Astrocyte (in vitro differentiated cells and primary cell): ENCODE results near the gene CCS. TPM values are rescaled to one million over a fixed set of nuclear protein-coding genes. Genes with fewer than 3 reads are reported as not detected.

Source experiments
- DNase-seq: peaks from one replicate; pipeline ENCODE4 v3.0.0-alpha.2; 2010; ENCODE audit warnings: low read depth
- FAIRE-seq: peaks from 2 replicates; lab custom pipeline; 2011; peaks lifted over from hg19 to GRCh38; lab: Jason Lieb, UNC
- H2AFZ ChIP-seq: 2 replicates; pipeline ENCODE4 v1.6.0; 2012; ENCODE audit warnings: low read depth, low read length, inconsistent platforms
- H3K27ac ChIP-seq: 2 replicates; pipeline ENCODE4 v1.5.1; 2011; ENCODE audit warnings: low read depth, low read length, inconsistent platforms
- H3K27me3 ChIP-seq: 2 replicates; pipeline ENCODE4 v1.6.0; 2011; ENCODE audit warnings: low read length, inconsistent platforms; ENCODE audit not compliant: insufficient read depth
- H3K36me3 ChIP-seq: 2 replicates; pipeline ENCODE4 v1.5.1; 2011; ENCODE audit warnings: low read length, inconsistent platforms; ENCODE audit not compliant: insufficient read depth
- H3K4me1 ChIP-seq: 2 replicates; pipeline ENCODE4 v1.5.1; 2011; ENCODE audit warnings: low read length, inconsistent platforms; ENCODE audit not compliant: insufficient read depth
- H3K4me2 ChIP-seq: 2 replicates; pipeline ENCODE4 v1.6.0; 2012; ENCODE audit warnings: low read length, inconsistent platforms
- H3K4me3 ChIP-seq: 2 replicates; pipeline ENCODE4 v1.5.1; 2011; ENCODE audit warnings: low read depth, mild to moderate bottlenecking, low read length, inconsistent platforms; ENCODE audit not compliant: insufficient read depth
- H3K79me2 ChIP-seq: 2 replicates; pipeline ENCODE4 v1.6.0; 2012; ENCODE audit warnings: mild to moderate bottlenecking, low read length, inconsistent platforms; ENCODE audit not compliant: insufficient read depth
- H3K9ac ChIP-seq: 2 replicates; pipeline ENCODE4 v1.6.0; 2012; ENCODE audit warnings: mild to moderate bottlenecking, low read length, inconsistent platforms
- H3K9me3 ChIP-seq: 2 replicates; pipeline ENCODE4 v1.5.1; 2012; ENCODE audit warnings: low read depth, mild to moderate bottlenecking, low read length, inconsistent platforms; ENCODE audit not compliant: insufficient read depth
- H4K20me1 ChIP-seq: 2 replicates; pipeline ENCODE4 v1.6.0; 2012; ENCODE audit warnings: low read length, inconsistent platforms; ENCODE audit not compliant: insufficient read depth
- H3K27ac Mint-ChIP-seq: one replicate; pipeline ENCODE4 v1.8.0; 2021; ENCODE audit warnings: mild to moderate bottlenecking, mixed read lengths; ENCODE audit not compliant: unreplicated experiment
- H3K27me3 Mint-ChIP-seq: one replicate; pipeline ENCODE4 v1.8.0; 2021; ENCODE audit warnings: low read depth, mixed read lengths; ENCODE audit not compliant: unreplicated experiment
- H3K36me3 Mint-ChIP-seq: one replicate; pipeline ENCODE4 v1.8.0; 2021; ENCODE audit warnings: low read depth, mixed read lengths; ENCODE audit not compliant: unreplicated experiment
- H3K4me1 Mint-ChIP-seq: one replicate; pipeline ENCODE4 v1.8.0; 2021; ENCODE audit warnings: low read depth, mixed read lengths; ENCODE audit not compliant: unreplicated experiment
- H3K4me3 Mint-ChIP-seq: one replicate; pipeline ENCODE4 v1.8.0; 2021; ENCODE audit warnings: mild to moderate bottlenecking, moderate library complexity, mixed read lengths; ENCODE audit not compliant: unreplicated experiment
- H3K9me3 Mint-ChIP-seq: one replicate; pipeline ENCODE4 v1.8.0; 2021; ENCODE audit warnings: mild to moderate bottlenecking, mixed read lengths; ENCODE audit not compliant: unreplicated experiment
- EZH2 ChIP-seq: IDR thresholded peaks from 2 replicates; pipeline ENCODE4 v1.6.1; 2012; ENCODE audit warnings: mild to moderate bottlenecking, low read length, inconsistent platforms; ENCODE audit not compliant: insufficient read depth
- total RNA-seq: library from RNA; stranded (reverse); gene quantifications from 2 replicates; pipeline ENCODE4 v1.2.1, GENCODE V29; 2021
- TF ChIP-seq, protein P1 (sequence below): IDR thresholded peaks from 2 replicates; pipeline ENCODE4 v1.5.1; 2011; ENCODE audit warnings: low read depth, mild to moderate bottlenecking, inconsistent platforms, low read length, moderate library complexity; ENCODE audit not compliant: insufficient read depth

CCS gene
- total RNA-seq, 1 donor from 2014 or later = 23.2 TPM

GRCh38 chr11:66641834-66642233, 48.8 kb downstream of the CCS start:
- H3K36me3 ChIP-seq = peaks cover 61% of the 10 kb centered on the region
- H3K4me3 Mint-ChIP-seq = peak overlapping the region; percentile 99
- H3K4me2 ChIP-seq = peak overlapping the region; percentile 96
- no peak for TF ChIP-seq EZH2
- no peak overlapping the region for H3K27ac Mint-ChIP-seq
- H4K20me1 ChIP-seq = peaks cover 87% of the 10 kb centered on the region
- H3K4me1 Mint-ChIP-seq = peaks cover 51% of the 10 kb centered on the region
- peaks cover 48% of the 10 kb centered on the region for H3K4me1 ChIP-seq
- no peaks in the 10 kb centered on the region for H3K9me3 Mint-ChIP-seq
- peak overlapping the region; percentile 92 for H3K9ac ChIP-seq
- no peak overlapping the region for H2AFZ ChIP-seq
- peaks cover 97% of the 10 kb centered on the region for H3K79me2 ChIP-seq
- peak; percentile 49 for DNase-seq
- FAIRE-seq = no peak
- peaks cover 32% of the 10 kb centered on the region for H3K36me3 Mint-ChIP-seq
- no peaks in the 10 kb centered on the region for H3K9me3 ChIP-seq
- no peaks in the 10 kb centered on the region for H3K27me3 ChIP-seq
- no peaks in the 10 kb centered on the region for H3K27me3 Mint-ChIP-seq
- H3K27ac ChIP-seq = no peak overlapping the region
- peak overlapping the region; percentile 89 for H3K4me3 ChIP-seq

GRCh38 chr11:66643745-66644437, 50.9 kb downstream of the CCS start:
- no peaks in the 10 kb centered on the region for H3K27me3 Mint-ChIP-seq
- peaks cover 98% of the 10 kb centered on the region for H4K20me1 ChIP-seq
- H2AFZ ChIP-seq = no peak overlapping the region
- peaks cover 32% of the 10 kb centered on the region for H3K36me3 Mint-ChIP-seq
- FAIRE-seq (no peak), DNase-seq (no peak)
- H3K4me2 ChIP-seq = peak overlapping the region; percentile 96
- peak overlapping the region; percentile 99 for H3K4me3 Mint-ChIP-seq
- H3K36me3 ChIP-seq = peaks cover 67% of the 10 kb centered on the region
- peaks cover 99% of the 10 kb centered on the region for H3K79me2 ChIP-seq
- no peak overlapping the region for H3K9ac ChIP-seq
- H3K9me3 ChIP-seq = no peaks in the 10 kb centered on the region
- H3K4me3 ChIP-seq = no peak overlapping the region
- peaks cover 39% of the 10 kb centered on the region for H3K4me1 ChIP-seq
- peak overlapping the region; percentile 36 for H3K27ac Mint-ChIP-seq
- peaks cover 50% of the 10 kb centered on the region for H3K4me1 Mint-ChIP-seq
- no peak overlapping the region for H3K27ac ChIP-seq
- no peaks in the 10 kb centered on the region for H3K27me3 ChIP-seq
- no peaks in the 10 kb centered on the region for H3K9me3 Mint-ChIP-seq
- TF ChIP-seq, protein P1, sequence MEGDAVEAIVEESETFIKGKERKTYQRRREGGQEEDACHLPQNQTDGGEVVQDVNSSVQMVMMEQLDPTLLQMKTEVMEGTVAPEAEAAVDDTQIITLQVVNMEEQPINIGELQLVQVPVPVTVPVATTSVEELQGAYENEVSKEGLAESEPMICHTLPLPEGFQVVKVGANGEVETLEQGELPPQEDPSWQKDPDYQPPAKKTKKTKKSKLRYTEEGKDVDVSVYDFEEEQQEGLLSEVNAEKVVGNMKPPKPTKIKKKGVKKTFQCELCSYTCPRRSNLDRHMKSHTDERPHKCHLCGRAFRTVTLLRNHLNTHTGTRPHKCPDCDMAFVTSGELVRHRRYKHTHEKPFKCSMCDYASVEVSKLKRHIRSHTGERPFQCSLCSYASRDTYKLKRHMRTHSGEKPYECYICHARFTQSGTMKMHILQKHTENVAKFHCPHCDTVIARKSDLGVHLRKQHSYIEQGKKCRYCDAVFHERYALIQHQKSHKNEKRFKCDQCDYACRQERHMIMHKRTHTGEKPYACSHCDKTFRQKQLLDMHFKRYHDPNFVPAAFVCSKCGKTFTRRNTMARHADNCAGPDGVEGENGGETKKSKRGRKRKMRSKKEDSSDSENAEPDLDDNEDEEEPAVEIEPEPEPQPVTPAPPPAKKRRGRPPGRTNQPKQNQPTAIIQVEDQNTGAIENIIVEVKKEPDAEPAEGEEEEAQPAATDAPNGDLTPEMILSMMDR = no peak
- TF ChIP-seq EZH2 = no peak

- Mint-ChIP-seq H3K27me3 (no peaks in the 10 kb centered on the region), H3K36me3 (peaks cover 39% of the 10 kb centered on the region), H3K4me1 (peaks cover 45% of the 10 kb centered on the region), H3K4me3 (no peak overlapping the region), H3K27ac (no peak overlapping the region), H3K9me3 (no peaks in the 10 kb centered on the region)
- Histone ChIP-seq H3K79me2 (peaks cover 94% of the 10 kb centered on the region), H3K36me3 (peaks cover 64% of the 10 kb centered on the region), H3K4me1 (peaks cover 19% of the 10 kb centered on the region), H3K27me3 (no peaks in the 10 kb centered on the region), H3K9me3 (no peaks in the 10 kb centered on the region), H3K4me3 (no peak overlapping the region), H4K20me1 (peaks cover 93% of the 10 kb centered on the region), H2AFZ (no peak overlapping the region), H3K4me2 (no peak overlapping the region), H3K9ac (no peak overlapping the region), H3K27ac (no peak overlapping the region)
- no peak for TF ChIP-seq EZH2
- TF ChIP-seq, protein P1 = no peak
- no peak for DNase-seq
- FAIRE-seq = no peak
Observed at GRCh38 chr11:66646828-66647227, 53.8 kb downstream of the CCS start.
